HEK293T (cell line): ENCODE data around the gene ZBTB34.

Experiments
- SP1 ChIP-seq: fragments of 450-650 bp; IDR thresholded peaks from 2 replicates; pipeline ENCODE4 v1.6.1; 2017
- SUZ12 ChIP-seq: fragments of 450-650 bp; IDR thresholded peaks from 2 replicates; pipeline ENCODE4 v1.6.1; 2016; ENCODE audit warnings: mild to moderate bottlenecking

DNA sequence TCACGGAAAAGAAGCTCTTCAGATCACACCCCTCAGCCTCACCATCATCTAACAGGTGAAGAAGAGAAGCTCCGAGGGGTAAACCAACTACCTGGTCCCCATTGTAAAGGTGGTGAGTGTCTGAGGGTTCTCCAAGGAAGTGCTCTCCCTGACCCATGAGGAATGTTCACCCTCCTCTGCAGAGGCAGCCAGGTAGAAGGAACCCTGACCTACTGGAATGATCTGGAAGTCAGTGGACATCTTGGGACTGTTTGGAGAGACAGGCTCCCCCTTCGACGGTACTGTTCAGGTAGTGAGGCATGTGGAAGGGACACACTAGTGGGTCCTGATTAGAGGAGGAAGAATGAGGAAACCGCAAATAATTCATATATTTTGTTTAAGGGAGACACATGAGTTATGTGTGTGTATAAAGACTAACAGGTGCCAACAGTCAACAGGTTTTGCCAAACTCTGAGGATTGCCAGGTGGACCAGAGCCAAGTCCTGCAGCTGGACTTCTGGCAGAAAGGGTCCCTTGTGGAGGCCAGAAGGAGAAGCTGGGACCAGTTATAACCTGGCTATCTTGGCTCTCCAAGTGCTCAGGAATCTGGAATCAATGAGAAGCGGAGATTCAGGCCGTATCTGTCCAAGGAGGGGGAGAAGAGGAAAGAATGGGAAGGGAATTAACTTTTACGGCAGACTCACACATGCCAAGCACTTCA is 3.0 kb upstream of the ZBTB34 start:
- no peak for TF ChIP-seq SP1
- no peak for TF ChIP-seq SUZ12
